ENCODE data around the gene SRD5A1. TPM values are rescaled to one million over a fixed set of nuclear protein-coding genes. Genes with fewer than 3 reads are reported as not detected.

Gene SRD5A1
- total RNA-seq, 3 donors from 2014 or later = 3.6 to 10.6 (median 7.0) TPM

DNA sequence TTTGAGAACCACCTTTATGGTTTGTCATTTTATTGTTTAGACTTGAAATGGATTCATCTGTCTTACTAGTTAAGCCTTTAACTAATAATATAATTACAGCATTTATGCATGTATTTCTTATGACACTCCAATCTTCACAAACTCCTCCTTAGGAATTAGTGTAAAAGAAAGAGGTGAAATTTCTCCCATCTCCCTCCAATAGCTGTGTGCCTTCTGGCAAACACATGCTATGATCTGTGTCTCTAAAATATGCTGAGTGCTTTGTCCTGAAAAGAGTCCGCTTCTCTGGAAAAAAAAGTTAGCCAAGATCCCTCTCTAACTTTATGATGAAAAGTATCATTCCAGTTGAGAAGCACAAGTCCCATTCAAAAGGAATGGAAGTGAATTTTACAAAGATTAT is 66.1 kb downstream of the SRD5A1 start:
- Histone ChIP-seq H3K36me3 (no peaks in the 10 kb centered on the region), H3K9me3 (no peaks in the 10 kb centered on the region), H3K4me1 (peaks cover 0 to 4% of the 10 kb centered on the region in 2 donors), H3K27me3 (peaks cover 0 to 9% of the 10 kb centered on the region in 2 donors), H3K4me3 (no peak overlapping the region), H3K27ac (no peak overlapping the region)
- TF ChIP-seq POLR2A (IDR thresholded peaks at IDR 0.05) (no peak), POLR2AphosphoS5 (IDR thresholded peaks at IDR 0.05) (no peak)
- TF ChIP-seq, protein P1, sequence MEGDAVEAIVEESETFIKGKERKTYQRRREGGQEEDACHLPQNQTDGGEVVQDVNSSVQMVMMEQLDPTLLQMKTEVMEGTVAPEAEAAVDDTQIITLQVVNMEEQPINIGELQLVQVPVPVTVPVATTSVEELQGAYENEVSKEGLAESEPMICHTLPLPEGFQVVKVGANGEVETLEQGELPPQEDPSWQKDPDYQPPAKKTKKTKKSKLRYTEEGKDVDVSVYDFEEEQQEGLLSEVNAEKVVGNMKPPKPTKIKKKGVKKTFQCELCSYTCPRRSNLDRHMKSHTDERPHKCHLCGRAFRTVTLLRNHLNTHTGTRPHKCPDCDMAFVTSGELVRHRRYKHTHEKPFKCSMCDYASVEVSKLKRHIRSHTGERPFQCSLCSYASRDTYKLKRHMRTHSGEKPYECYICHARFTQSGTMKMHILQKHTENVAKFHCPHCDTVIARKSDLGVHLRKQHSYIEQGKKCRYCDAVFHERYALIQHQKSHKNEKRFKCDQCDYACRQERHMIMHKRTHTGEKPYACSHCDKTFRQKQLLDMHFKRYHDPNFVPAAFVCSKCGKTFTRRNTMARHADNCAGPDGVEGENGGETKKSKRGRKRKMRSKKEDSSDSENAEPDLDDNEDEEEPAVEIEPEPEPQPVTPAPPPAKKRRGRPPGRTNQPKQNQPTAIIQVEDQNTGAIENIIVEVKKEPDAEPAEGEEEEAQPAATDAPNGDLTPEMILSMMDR (IDR thresholded peaks at IDR 0.05) = no peak
- intact Hi-C loops (cut with DNase I; ENCODE audit: low total_unique reads) = no loop called here
- DNase-seq (ENCODE audit: low spot score in 2 of 2) = no peak

DNA sequence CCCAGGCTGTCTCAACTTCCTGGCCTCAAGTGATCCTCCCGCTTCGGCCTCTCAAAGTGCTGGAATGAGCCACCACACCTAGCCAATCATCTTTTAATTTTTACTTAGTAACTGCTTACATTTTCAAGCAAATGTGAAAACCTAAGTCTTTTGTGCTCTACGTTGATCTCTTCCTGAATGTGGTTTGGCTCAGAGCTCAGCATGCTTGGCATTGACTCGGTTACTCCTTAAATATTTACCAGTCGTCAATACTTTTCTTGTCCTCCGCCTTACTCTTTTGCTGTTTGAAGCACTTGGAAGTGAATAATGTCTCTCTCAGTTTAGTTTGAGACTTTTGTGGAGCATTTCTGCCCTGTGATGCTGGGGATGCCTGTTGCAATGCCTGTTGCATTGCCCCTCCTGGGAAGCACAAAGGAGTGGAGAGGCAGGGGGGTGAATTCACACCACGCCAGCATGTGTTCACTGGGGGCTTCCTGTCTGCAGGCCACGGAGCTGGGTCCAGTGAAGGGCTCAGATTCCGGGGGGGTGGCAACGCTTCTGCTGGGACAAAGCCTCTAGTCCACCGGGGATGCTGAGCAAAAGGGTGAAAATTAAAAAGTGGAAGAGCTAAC is 66.9 kb downstream of the SRD5A1 start:
- no peak for DNase-seq (ENCODE audit: low spot score in 2 of 2)
- Histone ChIP-seq H3K27me3 (peaks cover 0 to 9% of the 10 kb centered on the region in 2 donors), H3K4me1 (peaks cover 0 to 12% of the 10 kb centered on the region in 2 donors), H3K4me3 (no peak overlapping the region), H3K36me3 (no peaks in the 10 kb centered on the region), H3K9me3 (no peaks in the 10 kb centered on the region), H3K27ac (peak overlapping the region in 1 of 2 donors; percentile 19)
- intact Hi-C loops (cut with DNase I; ENCODE audit: low total_unique reads) = loop anchor here (10.0 kb wide), 1 partner anchor 65 kb away; the partner anchor contains the start of genes NSUN2 and SRD5A1
- TF ChIP-seq POLR2A (IDR thresholded peaks at IDR 0.05) = no peak
- TF ChIP-seq, protein P1 (IDR thresholded peaks at IDR 0.05) = no peak
- no peak for TF ChIP-seq POLR2AphosphoS5 (IDR thresholded peaks at IDR 0.05)

DNA sequence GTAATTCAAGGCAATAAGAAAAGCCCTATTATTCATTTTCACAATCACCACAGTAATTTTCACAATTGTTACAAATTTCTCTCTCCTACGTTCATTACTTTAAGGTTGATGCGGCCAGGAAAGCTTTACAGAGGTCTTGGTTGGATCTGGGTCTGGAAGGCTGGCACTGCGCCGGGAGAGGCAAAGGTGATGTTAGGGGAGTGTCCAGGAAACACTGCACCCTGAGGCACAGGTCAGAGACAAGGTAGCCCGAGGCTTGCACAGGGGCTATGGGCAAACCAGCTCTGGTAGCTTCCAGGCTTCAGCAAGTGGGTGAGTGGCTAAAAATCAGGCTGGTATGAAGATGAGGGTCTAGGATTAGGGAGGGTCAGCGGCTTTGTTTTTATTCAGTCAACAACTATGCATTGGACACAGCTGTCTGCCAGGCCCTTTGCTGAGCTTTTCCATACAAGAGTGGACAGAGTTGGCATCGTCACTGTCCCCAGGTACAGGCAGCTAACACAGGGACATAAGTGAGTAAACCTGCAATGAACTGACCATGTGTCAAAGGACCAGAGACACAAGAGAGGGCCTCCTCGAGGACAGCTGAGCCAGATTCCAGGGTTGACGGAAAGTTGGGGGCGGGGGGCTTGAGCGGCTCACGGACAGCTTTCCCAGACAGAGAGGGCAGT is 67.6 kb downstream of the SRD5A1 start:
- intact Hi-C loops (cut with DNase I; ENCODE audit: low total_unique reads) = loop anchor here (10.0 kb wide), 1 partner anchor 66 kb away; the partner anchor contains the start of genes NSUN2 and SRD5A1
- TF ChIP-seq, protein P1 (IDR thresholded peaks at IDR 0.05) = no peak
- TF ChIP-seq POLR2A (IDR thresholded peaks at IDR 0.05) (no peak), POLR2AphosphoS5 (IDR thresholded peaks at IDR 0.05) (no peak)
- peaks cover 0 to 12% of the 10 kb centered on the region in 2 donors for H3K4me1 ChIP-seq
- DNase-seq (ENCODE audit: low spot score in 2 of 2) = no peak
- H3K9me3 ChIP-seq = no peaks in the 10 kb centered on the region
- no peak overlapping the region for H3K4me3 ChIP-seq
- no peaks in the 10 kb centered on the region for H3K36me3 ChIP-seq
- H3K27me3 ChIP-seq = peaks cover 0 to 9% of the 10 kb centered on the region in 2 donors
- H3K27ac ChIP-seq = peak overlapping the region in 1 of 2 donors; percentile 19

DNA sequence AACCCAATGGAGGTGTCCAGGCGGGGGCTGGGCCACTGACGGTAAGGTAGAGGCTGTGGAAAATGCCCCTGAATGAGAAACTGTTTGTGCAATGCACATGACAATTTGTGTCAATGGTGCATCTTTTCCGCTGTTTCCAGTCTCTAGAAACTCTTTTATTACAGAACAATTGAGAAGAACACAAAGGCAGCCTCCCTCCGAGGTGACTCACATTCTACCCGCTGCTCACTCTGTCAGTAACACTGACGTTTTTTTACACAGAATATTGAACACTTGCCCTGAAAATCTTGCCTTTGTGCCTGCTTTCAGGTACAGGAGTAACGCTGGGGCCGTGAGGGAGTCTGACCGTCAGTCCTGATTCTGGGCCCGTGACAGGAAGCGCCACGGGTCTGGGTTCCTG is 68.3 kb downstream of the SRD5A1 start:
- intact Hi-C loops (cut with DNase I; ENCODE audit: low total_unique reads) = loop anchor here (10.0 kb wide), 1 partner anchor 67 kb away; the partner anchor contains the start of genes NSUN2 and SRD5A1
- Histone ChIP-seq H3K27me3 (peaks cover 0 to 9% of the 10 kb centered on the region in 2 donors), H3K4me3 (no peak overlapping the region), H3K9me3 (no peaks in the 10 kb centered on the region), H3K4me1 (peaks cover 0 to 12% of the 10 kb centered on the region in 2 donors), H3K27ac (no peak overlapping the region), H3K36me3 (no peaks in the 10 kb centered on the region)
- DNase-seq (ENCODE audit: low spot score in 2 of 2) = no peak
- TF ChIP-seq, protein P1 (IDR thresholded peaks at IDR 0.05) = no peak
- TF ChIP-seq POLR2A (IDR thresholded peaks at IDR 0.05) (no peak), POLR2AphosphoS5 (IDR thresholded peaks at IDR 0.05) (no peak)

DNA sequence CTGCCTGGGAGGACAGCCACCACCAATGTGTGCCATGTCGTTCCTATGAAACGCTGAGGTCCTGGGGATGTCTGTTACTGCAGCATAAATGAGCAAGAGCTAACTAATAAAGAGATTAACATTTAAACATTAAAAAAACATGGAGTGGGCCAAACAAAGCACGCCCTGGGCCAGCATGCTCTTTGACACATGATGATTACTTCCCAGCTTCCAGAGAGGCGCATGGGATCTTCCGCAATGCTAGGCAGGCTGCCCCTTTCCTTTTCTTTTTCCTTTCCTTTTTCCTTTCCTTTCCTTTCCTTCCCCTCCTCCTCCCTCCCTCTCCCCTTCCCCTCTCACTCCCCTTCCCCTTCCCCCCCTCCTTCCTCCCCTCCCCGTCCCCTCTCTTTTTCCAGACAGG is 69.4 kb downstream of the SRD5A1 start:
- H3K9me3 ChIP-seq = no peaks in the 10 kb centered on the region
- no peaks in the 10 kb centered on the region for H3K36me3 ChIP-seq
- peaks cover 0 to 16% of the 10 kb centered on the region in 2 donors for H3K27me3 ChIP-seq
- H3K4me1 ChIP-seq = peaks cover 0 to 12% of the 10 kb centered on the region in 2 donors
- intact Hi-C loops (cut with DNase I; ENCODE audit: low total_unique reads) = loop anchor here (10.0 kb wide), 1 partner anchor 68 kb away; the partner anchor contains the start of genes NSUN2 and SRD5A1
- H3K4me3 ChIP-seq = no peak overlapping the region
- no peak overlapping the region for H3K27ac ChIP-seq
- TF ChIP-seq, protein P1 (IDR thresholded peaks at IDR 0.05) = no peak
- TF ChIP-seq POLR2A (IDR thresholded peaks at IDR 0.05) (no peak), POLR2AphosphoS5 (IDR thresholded peaks at IDR 0.05) (no peak)
- no peak for DNase-seq (ENCODE audit: low spot score in 2 of 2)
